CD4-positive, alpha-beta T cell treated with Interferon alpha-2 for 1 hour (primary cell): ENCODE data around the gene TBC1D9.

Experiments used
- DNase-seq, 2 donors: peaks; one replicate each; pipeline ENCODE4 v3.0.0-alpha.2; 2020 to 2022

TBC1D9 gene

DNA sequence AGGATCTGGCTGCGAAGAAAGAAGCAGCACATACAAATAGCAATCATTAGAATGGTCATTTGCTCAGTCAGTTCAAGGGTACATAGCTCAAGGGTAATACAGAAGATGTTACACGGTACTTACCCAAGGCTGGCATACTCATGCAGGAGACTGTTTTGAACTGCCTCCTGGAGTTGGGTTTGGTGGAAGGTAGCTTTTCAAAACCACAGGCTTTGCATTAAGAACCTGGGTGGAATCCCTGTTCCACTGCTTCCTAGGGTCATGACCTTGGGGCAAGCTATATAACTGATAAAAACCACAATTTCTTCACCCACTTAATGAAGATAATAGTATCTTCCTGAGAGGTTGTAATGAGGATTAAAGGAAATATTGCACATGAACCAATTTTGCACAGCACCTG is 36.5 kb downstream of the TBC1D9 start:
- DNase-seq, result no peak

DNA sequence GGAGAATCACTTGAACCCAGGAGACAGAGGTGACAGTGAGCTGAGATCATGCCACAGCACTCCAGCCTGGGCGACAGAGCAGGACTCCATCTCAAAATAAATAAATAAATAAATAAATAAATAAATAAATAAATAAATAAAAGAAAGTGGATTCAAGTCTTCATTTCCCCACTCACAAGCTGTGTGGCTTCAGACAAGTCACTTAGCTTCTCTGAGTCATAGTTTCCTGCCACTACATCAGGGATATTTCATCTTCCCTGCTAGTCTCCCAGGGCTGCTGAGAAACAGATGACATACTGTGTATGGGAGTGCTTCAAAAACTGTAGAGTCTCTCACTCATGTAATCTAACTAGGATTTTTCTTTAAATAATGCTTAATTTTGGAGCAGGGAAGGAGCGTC is 37.2 kb downstream of the TBC1D9 start:
- peak in 1 of 2 donors; percentile 29 for DNase-seq

DNA sequence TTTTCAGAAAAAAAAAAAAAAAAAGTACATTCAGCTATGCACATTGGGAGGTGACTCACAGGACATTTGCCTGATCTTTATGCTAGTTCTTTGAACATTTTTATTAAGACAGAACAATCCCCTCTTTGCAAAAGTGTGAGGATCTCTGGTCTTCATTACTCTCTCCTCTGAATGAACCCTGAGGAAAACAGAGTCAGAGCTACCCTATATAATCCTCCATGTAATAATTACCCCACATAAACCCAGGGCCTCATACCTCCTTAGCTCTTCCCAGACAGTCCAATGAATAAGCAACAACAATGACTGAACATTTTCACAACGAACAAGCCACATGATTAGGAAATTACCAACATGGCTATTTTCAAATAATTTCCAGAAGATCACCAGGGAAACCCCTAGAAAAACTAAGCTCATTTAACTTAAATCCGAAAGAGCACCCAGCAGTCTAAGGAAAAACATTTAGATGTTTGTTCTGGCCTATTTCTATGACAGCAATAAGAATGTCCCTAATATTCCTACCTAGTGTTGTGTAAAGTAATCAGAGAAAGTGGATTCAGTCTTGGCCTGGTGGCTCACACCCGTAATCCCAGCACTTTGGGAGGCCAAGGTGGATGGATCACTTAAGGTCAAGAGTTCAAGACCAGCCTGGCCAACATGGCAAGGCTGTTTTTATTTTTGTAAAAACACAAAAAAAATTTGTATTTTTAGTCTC is 37.8 kb downstream of the TBC1D9 start:
- DNase-seq, result no peak

DNA sequence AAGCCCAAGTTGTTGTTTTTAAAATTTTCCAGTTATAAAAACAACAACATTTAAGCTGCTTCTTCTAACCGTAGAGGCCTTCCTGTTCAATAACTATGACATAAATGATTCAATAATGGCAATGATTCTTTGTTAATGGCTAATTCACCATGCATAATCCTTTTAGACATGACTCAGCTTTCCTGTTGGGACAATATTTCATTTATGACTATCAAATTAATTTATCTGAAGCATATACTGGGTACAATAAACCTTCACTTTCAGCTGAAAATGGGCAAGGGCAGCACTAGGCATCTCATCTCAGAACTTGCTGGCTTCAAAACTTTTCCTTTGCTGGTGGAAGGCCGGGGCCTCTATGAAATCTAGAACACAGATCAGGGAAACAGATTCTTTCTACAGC is 38.9 kb downstream of the TBC1D9 start:
- DNase-seq, result no peak

DNA sequence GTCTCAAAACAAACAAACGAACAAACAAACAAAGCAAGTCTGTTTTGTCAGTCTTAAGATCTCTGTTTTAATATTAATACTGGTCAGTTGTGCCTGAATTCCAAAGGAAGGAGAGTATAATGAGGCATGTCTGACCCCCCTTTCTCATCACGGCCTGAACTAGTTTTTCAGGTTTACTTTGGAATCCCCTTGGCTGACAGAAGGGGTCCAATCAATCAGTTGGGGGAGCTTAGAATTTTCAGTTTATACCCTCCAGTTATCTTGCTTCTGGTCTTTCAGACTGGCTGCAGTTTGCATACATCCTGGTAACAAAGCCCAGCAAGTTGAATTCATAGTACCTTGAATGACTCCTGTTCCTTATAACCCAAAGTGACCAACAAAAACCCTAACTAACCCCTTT is 41.1 kb downstream of the TBC1D9 start:
- DNase-seq, result no peak

DNA sequence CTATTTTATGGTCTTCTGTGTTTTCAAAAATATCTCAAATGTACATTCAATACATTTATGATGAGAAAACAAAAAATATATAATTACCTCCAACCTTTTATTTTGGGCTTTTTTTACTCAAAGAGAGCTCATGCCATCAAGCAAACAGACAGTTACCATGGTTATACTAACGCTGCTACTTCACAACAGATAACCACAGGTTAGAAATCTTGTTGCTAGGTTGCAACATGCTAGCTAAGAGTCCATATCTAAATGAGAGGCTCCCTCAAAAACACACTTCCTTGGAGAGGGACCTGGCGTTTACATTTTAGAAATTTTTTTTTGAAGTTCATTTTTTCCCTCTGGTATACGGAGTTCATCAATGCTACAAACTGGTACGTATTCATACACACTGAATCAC is 44.3 kb downstream of the TBC1D9 start:
- DNase-seq, result no peak

DNA sequence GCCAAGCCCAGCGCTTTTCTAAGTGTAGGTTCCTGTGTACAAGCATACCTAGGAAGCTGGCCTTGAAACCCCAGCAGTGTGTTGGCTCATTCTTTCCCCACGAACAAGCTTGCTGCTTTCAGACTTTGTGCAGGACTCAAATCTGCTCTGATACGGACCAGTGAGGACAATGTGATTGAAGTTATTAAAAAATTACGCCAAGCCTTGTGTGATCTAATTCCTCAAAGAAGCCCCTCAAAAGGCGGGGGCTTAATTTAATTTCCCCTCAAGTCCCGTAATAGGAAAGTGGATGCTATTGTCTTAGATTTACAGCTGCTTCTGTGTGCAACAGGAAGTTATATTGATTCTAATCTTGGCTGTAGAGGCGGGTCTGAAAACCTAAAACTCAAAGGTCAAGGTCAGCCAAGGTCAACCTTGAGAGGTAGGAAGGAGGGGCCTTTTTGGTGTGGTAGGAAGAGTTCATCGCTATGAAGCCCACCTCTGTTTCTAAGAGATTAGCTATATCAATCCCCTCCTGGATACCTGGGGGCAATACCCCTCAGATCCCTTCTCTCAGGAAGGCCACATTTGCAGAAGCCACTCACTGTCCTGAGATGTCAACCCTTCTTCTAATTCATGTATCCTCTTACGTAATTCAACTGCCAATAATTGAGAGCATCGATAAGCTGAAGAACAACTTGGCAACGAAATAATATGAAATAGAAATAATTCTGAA is 45.1 kb downstream of the TBC1D9 start:
- DNase-seq, result no peak

DNA sequence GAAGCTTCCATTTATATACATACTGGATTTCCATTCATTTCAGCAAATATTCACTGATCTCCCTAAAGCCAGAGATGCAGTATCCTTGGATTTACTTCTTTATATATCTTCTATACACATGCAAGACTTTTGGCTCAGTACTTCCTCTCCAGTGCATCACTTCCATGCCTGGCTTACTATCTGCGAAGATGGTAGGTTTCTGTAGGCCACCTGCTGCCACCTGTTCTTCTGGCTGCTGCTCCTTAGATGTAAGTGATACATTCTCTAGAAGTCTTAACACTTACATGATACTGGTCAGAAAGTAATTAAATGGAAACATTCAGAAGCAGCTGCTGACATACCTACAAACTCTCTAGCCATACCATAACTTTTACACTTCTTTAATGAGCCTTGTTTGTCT is 48.9 kb downstream of the TBC1D9 start:
- no peak for DNase-seq

DNA sequence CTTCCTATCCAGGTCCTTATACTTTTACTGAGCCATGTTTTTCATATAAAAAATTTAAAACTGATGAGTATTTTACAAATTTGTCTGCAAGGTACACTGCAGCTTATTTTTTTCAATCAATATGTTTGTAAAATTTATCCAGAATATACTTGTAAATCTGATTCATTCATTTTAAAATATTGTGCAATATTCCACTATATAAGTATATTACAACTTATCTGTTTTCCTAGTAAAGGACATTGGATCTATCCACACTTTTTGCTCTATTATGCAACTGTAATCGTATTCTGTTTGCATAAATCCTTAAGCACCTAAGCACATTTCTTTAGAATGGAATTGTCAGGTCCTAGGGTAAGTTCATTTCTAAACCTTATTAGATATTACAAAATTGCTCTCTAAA is 49.5 kb downstream of the TBC1D9 start:
- DNase-seq, result no peak

DNA sequence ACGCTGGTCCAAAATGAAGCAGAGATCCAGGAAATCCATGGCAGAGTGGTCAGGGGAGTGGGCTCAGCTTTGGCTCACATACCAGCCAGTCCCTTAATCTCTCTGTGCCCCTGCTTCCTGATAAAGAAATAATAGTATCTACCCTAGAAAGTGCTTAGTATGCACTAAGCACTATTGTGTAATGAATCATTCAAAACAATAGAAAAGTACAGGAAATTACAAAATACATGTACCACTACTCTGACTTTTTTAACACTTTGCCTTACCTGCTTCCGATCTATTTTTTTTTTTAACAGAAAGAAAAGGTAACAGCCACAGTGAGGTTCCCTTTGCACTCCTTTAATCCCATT is 49.9 kb downstream of the TBC1D9 start:
- no peak for DNase-seq

DNA sequence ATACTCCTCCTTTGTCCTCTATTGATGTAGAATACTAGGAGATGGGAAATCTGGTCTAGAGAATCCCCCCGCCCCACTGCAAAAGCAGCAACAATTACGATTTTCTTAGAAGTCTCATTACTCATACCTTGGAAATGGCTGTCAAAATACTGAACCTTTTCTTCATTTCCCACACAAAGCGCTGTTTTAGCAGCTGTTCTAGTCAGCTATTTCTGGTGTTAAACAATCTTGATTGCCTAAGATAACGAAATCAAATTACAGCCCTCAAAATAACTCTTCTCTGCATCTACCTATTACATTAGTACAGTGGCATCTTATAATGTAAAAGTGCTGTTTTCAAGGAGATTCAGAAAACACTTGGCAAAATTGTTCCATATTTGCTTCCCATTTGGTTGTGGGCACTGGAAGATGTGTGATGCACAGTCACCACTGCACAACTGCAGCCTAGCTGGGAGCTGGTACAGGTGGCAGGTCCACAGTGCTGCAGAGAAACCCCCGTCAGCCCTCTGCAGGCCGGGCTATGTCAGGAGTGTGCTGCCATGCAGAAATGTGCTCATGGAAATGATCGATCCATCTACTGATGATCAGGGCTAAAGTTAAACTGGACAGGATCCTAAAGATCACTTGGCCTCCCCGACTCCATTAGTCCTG is 50.4 kb downstream of the TBC1D9 start:
- DNase-seq, result no peak

DNA sequence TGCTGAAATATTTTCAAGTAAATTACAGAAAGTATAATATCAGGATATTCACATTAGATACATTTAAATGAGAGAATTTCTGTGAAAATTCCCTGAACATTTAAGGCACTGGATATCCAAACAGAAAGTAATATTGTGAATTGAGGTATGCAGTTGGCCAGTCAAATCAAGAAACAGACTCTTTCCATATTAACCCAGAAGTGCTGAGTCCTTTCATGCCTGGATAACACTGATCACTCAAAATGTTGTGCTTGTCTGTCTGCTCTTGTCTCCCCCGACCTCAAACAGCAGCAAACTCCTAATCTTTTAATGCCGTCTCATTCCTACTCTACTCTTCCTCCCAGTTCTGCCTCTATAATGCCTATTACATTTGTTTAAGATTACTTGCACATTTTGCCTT is 51.2 kb downstream of the TBC1D9 start:
- no peak for DNase-seq

DNA sequence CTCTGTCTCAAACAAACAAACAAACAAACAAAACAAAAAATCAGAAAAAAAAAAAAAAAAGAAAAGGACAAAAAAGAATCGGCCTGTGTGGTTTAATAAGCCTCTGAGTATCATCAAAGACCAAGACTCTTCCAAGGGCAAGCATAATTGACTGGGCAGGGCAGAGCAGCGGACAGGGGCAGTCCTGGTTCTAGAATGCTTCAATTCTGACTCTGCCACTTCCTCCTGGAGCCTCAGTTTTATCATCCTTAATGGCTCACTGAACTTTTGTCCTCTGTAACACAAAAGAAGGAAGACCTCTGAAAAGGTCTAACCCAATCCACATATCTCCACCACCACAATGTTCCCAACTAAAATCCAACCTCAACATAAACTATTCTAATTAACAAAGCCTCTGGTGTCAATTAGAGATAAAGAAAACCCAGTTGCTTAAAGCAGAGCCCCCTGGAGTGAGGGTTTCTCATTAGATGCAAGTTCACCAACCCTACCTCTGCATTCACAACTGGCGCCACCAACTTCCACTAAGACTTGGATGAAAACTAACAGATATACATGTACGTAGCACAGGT is 51.7 kb downstream of the TBC1D9 start:
- DNase-seq, result no peak

DNA sequence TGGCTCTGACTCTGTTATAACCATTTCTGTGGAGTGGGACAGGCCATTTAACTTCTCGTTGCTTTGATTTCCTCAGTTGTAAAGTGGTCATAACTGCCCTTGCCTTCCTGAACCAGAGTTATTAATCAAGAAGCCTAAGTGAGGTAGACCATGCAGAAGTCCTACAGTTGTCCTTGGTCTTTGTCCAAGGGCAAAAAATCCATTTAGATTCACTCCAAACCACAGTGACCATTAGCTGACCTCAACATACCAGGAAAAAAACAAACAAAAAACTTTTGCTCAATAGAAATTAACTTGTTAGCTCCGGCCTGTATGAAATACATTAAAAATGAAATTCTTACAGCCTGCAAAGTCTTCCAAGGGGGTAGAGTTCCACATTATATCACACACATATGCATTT is 52.7 kb downstream of the TBC1D9 start:
- DNase-seq, result no peak

DNA sequence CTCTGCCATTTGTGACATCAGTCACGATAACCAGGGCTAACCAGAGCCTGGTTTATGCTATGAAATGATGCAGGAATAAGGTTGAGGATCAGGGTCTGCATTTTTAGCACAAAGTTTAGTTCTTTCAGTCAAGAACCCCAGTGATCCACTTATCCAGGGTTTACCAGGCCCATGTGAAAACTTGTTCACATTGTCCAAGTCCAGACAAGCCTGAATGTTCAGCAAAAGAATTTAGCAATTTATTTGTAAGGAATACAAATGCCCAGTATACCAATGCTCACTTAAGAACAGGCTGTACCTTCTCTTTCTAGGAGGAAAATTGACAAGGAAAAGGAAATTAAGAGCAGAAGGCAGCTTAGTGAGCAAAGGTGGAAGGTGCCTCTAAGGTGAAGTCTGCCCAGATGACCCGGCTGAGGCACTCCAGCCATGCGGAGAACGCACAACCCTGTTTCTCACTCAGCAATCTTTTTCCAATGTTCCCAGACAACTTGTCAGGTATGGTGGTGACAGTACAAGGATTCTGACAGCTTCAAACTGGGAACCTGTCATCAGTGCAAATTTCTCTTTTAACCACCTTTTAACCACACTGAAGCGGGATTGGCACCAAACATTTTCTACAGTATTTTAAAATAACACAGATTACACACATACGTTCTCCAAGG is 54.0 kb downstream of the TBC1D9 start:
- no peak for DNase-seq

DNA sequence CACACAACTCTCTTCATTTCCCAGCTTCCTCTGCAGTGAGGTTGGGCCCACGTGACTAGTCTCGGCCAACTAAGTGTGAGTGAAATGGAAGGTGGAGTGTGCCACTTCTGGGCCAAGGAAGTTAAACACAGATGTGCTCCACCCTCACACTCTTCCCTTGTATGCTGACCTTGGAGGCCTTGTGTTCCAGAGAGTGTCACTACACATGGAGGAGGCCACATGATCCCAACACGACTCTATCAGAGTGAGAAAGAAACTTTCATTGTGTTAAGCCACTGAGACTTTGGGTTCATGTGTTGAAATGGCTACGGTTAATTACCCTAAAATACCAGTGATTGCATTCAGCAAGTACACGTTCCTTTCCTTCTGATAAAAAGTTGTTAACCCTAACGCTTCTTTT is 55.1 kb downstream of the TBC1D9 start:
- DNase-seq, result no peak

DNA sequence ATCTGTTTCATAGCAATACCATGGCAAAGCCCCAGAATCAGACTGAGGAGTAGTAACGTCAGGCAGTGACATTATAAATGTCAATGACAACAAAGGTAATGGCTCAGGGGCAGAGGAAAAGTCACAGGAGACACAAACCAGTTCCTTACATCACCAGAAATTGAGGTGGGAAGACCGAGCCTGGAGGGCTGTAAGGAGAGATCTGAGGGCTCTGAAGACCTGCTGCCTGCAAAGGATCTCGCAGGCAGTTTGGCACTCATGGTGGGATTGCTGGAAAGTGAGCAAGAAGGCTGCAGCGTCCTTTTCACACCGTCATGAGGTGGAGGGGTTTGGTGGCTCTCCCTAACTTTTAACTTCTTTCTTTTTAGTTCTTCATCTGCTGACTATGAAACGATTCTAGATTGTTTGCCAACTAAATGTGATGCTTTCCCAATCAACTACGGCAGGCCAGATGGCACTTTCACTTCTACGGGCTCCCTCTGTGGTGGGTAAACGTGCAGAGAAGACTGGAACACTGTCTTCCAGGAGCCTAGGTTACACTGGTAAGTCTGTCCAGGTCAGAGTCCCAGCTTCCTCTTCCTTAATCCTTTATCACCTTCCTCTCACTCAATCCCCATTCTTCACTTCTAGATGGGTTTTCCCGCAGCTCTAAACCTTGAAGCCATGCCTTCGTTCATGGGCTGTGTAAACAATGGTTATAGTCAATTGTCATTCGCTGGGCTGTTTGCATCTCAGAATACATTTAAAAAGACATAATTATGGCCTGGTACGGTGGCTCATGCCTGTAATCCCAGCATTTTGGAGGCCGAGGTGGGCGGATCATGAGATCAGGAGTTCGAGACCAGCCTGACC is 58.2 kb downstream of the TBC1D9 start:
- no peak for DNase-seq

DNA sequence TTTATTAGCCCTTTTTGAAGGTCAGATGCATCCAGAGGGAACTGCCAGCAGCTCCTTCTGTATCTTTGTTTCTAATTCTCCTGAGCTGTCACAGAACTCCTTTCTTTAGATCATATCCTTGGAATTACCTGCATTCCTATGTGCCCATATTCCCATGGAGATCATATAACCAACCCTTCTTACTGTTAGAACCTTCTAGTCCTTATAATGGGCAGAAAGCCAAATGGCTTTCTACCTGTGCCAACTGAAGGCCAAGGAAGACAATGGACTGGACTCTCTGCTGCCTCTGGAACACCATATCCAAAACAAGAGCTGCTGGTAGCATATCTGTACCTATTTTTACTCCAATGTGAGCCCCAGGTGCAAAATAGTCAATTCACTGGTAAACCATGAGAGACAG is 60.7 kb downstream of the TBC1D9 start:
- DNase-seq, result no peak

DNA sequence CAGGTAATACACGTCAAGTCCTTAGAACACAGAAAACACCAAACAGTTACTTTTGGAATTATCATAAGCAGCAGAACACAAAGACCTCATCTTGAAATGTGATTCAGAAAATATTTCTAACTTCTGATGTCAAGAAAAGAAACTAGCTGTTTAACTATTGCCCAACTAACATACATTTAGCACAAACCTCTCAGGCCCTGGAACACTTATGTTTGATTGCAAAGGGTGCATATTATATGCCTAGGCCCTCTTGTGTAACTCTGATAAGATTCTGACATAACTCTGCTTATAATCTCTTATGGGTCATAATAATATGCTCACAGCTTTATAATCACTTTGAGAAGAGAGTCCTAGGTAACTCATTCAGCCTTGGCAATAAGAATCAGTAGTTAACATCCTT is 62.6 kb downstream of the TBC1D9 start:
- no peak for DNase-seq

DNA sequence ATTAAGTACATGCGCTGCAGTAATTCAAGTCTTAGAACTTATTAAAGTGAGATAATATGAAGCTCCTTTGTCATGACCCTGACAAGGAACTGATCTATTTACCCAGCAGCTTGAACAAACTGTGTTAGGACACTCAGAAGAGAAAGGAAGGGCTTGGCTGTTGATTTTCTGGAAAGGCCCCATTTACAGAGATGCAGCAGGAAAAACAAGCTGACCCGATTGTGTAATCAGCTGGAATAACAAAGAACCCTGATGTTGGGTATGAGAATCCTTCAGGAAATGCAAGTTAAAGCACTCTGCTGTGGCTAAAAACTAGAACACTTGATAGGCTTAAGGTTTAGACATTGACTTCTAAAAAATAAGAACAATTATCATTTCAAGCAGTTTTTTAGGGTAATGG is 64.8 kb downstream of the TBC1D9 start:
- DNase-seq, result no peak

DNA sequence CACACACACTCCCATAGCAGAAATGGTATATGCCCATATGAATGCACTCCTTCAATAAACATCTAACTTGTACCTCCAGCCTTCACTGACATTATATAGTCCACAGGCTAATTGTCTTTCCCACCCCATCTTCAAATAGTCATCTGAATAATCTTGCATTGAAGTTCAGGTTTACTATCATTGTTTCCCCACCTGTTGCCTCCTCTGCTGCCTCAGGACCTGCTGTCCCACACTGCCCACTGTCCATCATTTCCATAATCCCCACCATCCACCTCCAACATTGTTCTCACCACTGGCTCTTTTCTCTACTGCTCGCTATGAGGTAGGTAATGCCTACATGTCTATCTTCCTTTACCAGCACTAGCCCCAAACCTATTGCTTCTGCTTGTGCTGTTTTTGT is 66.1 kb downstream of the TBC1D9 start:
- no peak for DNase-seq

DNA sequence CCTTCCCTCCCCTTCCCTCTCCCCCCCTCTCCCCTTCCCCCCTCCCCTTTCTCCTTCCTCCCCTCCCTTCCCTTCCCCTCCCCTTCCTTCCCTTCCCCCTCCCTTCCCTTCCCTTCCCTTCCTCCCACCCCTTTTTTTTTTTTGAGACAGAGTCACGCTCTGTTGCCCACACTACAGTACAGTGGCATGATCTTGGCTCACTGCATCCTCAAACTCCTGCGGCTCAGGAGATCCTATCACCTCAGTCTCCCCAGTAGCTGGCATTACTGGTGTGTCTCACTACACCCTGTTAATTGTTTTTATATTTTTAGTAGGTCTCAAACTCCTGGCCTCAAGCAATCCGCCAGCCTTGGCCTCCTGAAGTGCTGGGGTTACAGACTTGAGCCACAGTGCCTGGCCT is 66.6 kb downstream of the TBC1D9 start:
- no peak for DNase-seq
